Smooth muscle cell (in vitro differentiated cells): Measurements from ENCODE around the gene ARVCF. TPM values are rescaled to one million over a fixed set of nuclear protein-coding genes. Genes with fewer than 3 reads are reported as not detected.

Experiments used
- DNase-seq: peaks from one replicate; lab custom pipeline; 2025; ENCODE audit not compliant: unreplicated experiment; lab: John Stamatoyannopoulos, UW
- H2AFZ ChIP-seq: fragments of 200-600 bp; sonication (generic); 2 replicates; pipeline ENCODE4 v1.6.0; 2016; ENCODE audit warnings: antibody characterized with exemption, low read depth, mild to moderate bottlenecking
- H3F3A ChIP-seq: fragments of 200-600 bp; sonication (generic); 2 replicates; pipeline ENCODE4 v1.6.0; 2017; ENCODE audit warnings: antibody characterized with exemption, low read depth
- H3K27ac ChIP-seq: fragments of 200-600 bp; sonication (generic); 2 replicates; pipeline ENCODE4 v1.5.1; 2016; ENCODE audit warnings: low read depth, mild to moderate bottlenecking
- H3K27me3 ChIP-seq: fragments of 200-600 bp; sonication (generic); 2 replicates; pipeline ENCODE4 v1.6.1; 2016; ENCODE audit warnings: low read depth, mild to moderate bottlenecking
- H3K36me3 ChIP-seq: fragments of 200-600 bp; sonication (generic); 2 replicates; pipeline ENCODE4 v1.5.1; 2016; ENCODE audit warnings: low read depth
- H3K4me1 ChIP-seq: fragments of 200-600 bp; sonication (generic); 2 replicates; pipeline ENCODE4 v1.5.1; 2016; ENCODE audit warnings: low read depth
- H3K4me2 ChIP-seq: fragments of 200-600 bp; sonication (generic); 2 replicates; pipeline ENCODE4 v1.6.0; 2016; ENCODE audit warnings: mild to moderate bottlenecking
- H3K4me3 ChIP-seq: fragments of 200-600 bp; sonication (generic); 2 replicates; pipeline ENCODE4 v1.5.1; 2016; ENCODE audit warnings: mild to moderate bottlenecking
- H3K79me2 ChIP-seq: fragments of 200-600 bp; sonication (generic); 2 replicates; pipeline ENCODE4 v1.6.0; 2016; ENCODE audit warnings: low read depth, mild to moderate bottlenecking
- H3K9ac ChIP-seq: fragments of 200-600 bp; sonication (generic); 2 replicates; pipeline ENCODE4 v1.6.0; 2016; ENCODE audit warnings: low read depth
- H3K9me3 ChIP-seq: fragments of 200-600 bp; sonication (generic); replicated peaks from 2 replicates; pipeline ENCODE4 v1.5.1; 2016; ENCODE audit warnings: low read depth
- H4K20me1 ChIP-seq: fragments of 200-600 bp; sonication (generic); 2 replicates; pipeline ENCODE4 v1.6.0; 2016; ENCODE audit warnings: low read depth
- WGBS: methylation state at CpG from one replicate; pipeline ENCODE4 v1.1.7; 2016; ENCODE audit warnings: low lambda C conversion rate; 5-methylcytosine and 5-hydroxymethylcytosine counted together
- polyA plus RNA-seq: library from polyadenylated mRNA; unstranded; fragments of >200 nt; fragmentation: Nextera tagmentation; extraction: Ambion mirVana; gene quantifications from 2 replicates; pipeline ENCODE4 v1.2.1, GENCODE V29; 2016
- total RNA-seq: library from RNA; depleted of rRNA; stranded (reverse); fragments of >200 nt; gene quantifications from 2 replicates; pipeline ENCODE4 v1.2.3, GENCODE V29; 2014
- TF ChIP-seq, protein P1 (sequence below): fragments of 200-600 bp; sonication (generic); IDR thresholded peaks from 2 replicates; pipeline ENCODE4 v1.5.1; 2017; ENCODE audit warnings: borderline replicate concordance, mild to moderate bottlenecking, antibody characterized with exemption; ENCODE audit not compliant: insufficient read depth, poor library complexity, severe bottlenecking

Gene ARVCF
- total and polyA plus RNA-seq, 2 experiments from 2014 or later: 5.4 to 10.6 TPM

DNA sequence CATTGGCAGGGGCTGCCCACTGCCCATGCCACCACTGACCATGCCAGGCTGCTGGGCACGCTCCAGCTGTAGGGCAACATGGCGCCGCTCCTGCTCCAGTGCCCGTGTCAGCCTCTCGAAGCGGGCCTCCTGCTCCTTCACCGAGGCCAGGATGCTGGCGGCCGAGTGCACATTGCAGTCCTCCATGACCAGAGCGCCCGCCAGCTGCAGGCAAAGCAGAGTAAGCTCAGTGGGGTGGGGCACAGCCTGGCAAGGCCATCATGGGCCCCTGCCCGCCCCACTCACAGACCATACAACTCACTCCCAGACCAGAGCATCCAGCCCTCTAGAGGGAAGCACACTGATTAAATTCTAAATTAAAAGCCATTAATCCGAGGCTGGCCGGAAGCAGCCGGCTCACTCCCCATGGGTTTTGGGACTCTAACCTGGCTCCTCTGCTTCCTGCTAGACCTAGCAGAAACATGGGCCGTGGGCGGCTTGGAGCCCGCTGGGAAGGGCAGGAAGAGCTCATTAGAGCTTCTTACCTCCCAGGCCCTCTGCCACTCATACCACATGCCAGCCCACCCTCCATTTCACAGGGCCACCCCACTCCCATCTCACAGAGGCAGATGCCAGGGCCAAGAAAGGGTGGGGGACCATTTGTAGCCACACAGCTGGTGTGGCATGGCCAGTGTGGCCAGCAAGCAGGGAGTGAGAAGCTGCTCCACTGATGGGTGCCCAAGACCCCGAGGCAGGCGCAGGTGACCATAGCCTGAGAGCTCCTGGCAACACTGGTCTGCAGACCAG is 25.8 kb downstream of the ARVCF start:
- H3F3A ChIP-seq: no peaks in the 10 kb centered on the region
- peaks cover 5% of the 10 kb centered on the region for H3K4me1 ChIP-seq
- no peak overlapping the region for H3K4me2 ChIP-seq
- TF ChIP-seq, protein P1, sequence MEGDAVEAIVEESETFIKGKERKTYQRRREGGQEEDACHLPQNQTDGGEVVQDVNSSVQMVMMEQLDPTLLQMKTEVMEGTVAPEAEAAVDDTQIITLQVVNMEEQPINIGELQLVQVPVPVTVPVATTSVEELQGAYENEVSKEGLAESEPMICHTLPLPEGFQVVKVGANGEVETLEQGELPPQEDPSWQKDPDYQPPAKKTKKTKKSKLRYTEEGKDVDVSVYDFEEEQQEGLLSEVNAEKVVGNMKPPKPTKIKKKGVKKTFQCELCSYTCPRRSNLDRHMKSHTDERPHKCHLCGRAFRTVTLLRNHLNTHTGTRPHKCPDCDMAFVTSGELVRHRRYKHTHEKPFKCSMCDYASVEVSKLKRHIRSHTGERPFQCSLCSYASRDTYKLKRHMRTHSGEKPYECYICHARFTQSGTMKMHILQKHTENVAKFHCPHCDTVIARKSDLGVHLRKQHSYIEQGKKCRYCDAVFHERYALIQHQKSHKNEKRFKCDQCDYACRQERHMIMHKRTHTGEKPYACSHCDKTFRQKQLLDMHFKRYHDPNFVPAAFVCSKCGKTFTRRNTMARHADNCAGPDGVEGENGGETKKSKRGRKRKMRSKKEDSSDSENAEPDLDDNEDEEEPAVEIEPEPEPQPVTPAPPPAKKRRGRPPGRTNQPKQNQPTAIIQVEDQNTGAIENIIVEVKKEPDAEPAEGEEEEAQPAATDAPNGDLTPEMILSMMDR: no peak
- no peak overlapping the region for H3K4me3 ChIP-seq
- H4K20me1 ChIP-seq: no peaks in the 10 kb centered on the region
- DNase-seq: no peak
- no peak overlapping the region for H2AFZ ChIP-seq
- peaks cover 10% of the 10 kb centered on the region for H3K27me3 ChIP-seq
- no peaks in the 10 kb centered on the region for H3K9me3 ChIP-seq
- no peak overlapping the region for H3K27ac ChIP-seq
- 94% methylated on average over 20 of the region's 20 CpGs for WGBS
- no peaks in the 10 kb centered on the region for H3K36me3 ChIP-seq
- H3K9ac ChIP-seq: no peak overlapping the region
- H3K79me2 ChIP-seq: no peaks in the 10 kb centered on the region

DNA sequence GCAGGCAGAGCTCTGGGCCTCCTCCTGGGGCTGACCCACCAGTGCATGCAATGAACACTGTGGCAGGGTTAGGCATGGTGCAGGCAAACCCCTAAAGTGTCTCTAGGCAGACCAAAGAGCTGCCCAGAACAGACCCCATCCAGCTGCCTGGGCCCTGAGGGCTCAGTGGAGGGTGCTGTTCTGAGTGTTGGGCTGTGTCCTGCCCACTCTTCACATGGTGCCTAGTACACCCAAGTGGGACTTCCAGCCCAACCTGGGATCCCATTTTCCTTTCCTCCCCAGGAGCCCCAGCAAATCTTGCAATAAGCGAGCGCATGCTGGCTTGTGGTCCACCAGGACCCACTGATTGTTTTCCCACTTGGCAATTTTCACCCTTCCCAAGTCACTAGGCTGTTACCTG is 26.4 kb downstream of the ARVCF start:
- no peaks in the 10 kb centered on the region for H3K36me3 ChIP-seq
- H3K27me3 ChIP-seq: peaks cover 11% of the 10 kb centered on the region
- H2AFZ ChIP-seq: no peak overlapping the region
- H4K20me1 ChIP-seq: no peaks in the 10 kb centered on the region
- no peak overlapping the region for H3K4me3 ChIP-seq
- H3K9me3 ChIP-seq: no peaks in the 10 kb centered on the region
- H3F3A ChIP-seq: no peaks in the 10 kb centered on the region
- peaks cover 7% of the 10 kb centered on the region for H3K4me1 ChIP-seq
- 86% methylated on average over 2 of the region's 2 CpGs for WGBS
- no peak for DNase-seq
- no peak overlapping the region for H3K4me2 ChIP-seq
- no peak overlapping the region for H3K27ac ChIP-seq
- TF ChIP-seq, protein P1: no peak
- no peaks in the 10 kb centered on the region for H3K79me2 ChIP-seq
- no peak overlapping the region for H3K9ac ChIP-seq

DNA sequence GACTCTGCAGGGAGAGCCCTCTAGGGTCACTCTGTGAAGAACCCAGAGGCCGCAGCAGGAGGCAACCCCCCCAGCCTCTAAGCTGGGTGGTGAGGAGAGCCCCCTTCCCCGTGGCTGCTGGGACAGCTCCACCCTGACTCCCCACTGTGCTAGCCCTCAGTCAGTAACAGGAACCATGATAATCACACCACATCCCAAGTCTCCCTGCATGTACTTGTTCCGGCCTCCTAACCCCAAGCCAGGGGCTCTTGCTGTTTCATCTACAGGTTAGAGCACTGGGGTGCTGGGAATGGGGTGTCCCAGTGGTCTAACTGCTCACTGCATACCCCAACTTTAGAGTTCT is 26.9 kb downstream of the ARVCF start:
- Histone ChIP-seq H3K9me3 (no peaks in the 10 kb centered on the region), H3K9ac (no peak overlapping the region), H3F3A (no peaks in the 10 kb centered on the region), H3K27ac (no peak overlapping the region), H3K27me3 (peaks cover 11% of the 10 kb centered on the region), H2AFZ (no peak overlapping the region), H3K79me2 (no peaks in the 10 kb centered on the region), H3K4me3 (no peak overlapping the region), H3K4me1 (peaks cover 7% of the 10 kb centered on the region), H3K36me3 (no peaks in the 10 kb centered on the region), H3K4me2 (no peak overlapping the region), H4K20me1 (no peaks in the 10 kb centered on the region)
- 86% methylated on average over 3 of the region's 3 CpGs for WGBS
- TF ChIP-seq, protein P1: no peak
- DNase-seq: no peak

DNA sequence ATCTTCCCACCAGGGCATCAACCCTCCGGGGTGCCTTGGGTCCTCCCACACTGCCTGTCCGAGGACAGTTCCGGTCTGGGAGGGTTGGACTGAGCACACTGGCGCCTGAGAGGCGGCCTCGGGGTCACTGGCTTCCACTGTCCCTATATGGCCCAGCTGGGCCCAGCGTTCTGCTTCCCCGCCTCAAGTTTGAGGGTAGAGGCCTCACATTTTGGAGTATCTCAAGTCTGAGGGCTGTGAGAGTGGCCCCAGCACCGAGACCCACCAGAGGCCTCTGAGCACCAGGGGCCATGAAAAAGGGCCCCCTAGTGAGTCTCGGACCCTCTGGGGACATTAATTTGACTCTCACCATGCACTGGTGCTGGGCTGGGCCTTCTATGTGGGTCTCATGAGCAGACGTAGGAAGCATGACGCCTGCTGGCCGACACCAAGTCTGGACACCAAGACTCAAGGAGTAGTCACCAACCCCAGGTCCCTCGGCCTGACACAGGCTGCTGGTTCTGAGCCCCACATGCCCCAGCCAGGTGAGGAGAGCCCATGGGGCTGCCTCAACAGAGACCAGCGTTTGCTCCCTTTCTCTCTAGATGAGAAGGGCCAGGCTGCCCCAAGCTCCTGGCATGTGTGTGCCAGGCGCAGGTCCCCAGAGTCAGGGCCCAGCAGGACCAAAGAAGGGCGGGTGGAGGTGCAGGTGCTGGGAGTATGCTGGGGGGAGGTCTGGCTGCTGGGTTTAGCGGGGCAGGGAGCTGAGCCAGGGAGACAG is 27.5 kb downstream of the ARVCF start:
- H3K4me2 ChIP-seq: no peak overlapping the region
- no peaks in the 10 kb centered on the region for H4K20me1 ChIP-seq
- no peaks in the 10 kb centered on the region for H3K79me2 ChIP-seq
- H3K4me3 ChIP-seq: no peak overlapping the region
- DNase-seq: no peak
- H3K36me3 ChIP-seq: no peaks in the 10 kb centered on the region
- H3F3A ChIP-seq: no peaks in the 10 kb centered on the region
- no peak overlapping the region for H3K27ac ChIP-seq
- no peak overlapping the region for H2AFZ ChIP-seq
- TF ChIP-seq, protein P1: no peak
- WGBS: 93% methylated on average over 18 of the region's 18 CpGs
- peaks cover 7% of the 10 kb centered on the region for H3K4me1 ChIP-seq
- peaks cover 11% of the 10 kb centered on the region for H3K27me3 ChIP-seq
- H3K9me3 ChIP-seq: no peaks in the 10 kb centered on the region
- no peak overlapping the region for H3K9ac ChIP-seq
